GM12872 (cell line): ENCODE data around the gene PSMA3.

Source experiments
- TF ChIP-seq, protein P1 (sequence below): IDR thresholded peaks from 3 replicates; pipeline ENCODE4 v1.5.1; 2011; ENCODE audit warnings: low read depth, mild to moderate bottlenecking, low read length, moderate library complexity; ENCODE audit not compliant: insufficient read depth

Gene PSMA3

DNA sequence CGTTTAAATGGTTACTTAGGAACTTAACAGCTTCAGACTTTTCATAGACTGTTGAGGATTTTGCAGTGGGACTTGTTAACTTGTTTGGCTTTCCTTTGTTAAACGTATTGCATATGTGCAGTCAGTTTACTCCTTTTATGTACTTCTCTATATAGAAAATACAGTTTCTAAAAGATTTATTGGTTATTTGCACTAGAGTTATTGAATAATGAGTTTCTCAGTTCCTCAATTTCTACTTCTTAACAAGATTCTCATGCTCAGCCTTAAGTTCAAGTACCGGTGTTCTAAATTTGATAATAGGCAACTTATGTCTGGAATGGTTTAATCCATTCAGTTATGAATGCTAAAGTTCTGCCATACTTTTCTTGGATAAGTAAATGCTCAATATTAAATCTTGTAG lies 919 bp downstream of the PSMA3 start:
- TF ChIP-seq, protein P1, sequence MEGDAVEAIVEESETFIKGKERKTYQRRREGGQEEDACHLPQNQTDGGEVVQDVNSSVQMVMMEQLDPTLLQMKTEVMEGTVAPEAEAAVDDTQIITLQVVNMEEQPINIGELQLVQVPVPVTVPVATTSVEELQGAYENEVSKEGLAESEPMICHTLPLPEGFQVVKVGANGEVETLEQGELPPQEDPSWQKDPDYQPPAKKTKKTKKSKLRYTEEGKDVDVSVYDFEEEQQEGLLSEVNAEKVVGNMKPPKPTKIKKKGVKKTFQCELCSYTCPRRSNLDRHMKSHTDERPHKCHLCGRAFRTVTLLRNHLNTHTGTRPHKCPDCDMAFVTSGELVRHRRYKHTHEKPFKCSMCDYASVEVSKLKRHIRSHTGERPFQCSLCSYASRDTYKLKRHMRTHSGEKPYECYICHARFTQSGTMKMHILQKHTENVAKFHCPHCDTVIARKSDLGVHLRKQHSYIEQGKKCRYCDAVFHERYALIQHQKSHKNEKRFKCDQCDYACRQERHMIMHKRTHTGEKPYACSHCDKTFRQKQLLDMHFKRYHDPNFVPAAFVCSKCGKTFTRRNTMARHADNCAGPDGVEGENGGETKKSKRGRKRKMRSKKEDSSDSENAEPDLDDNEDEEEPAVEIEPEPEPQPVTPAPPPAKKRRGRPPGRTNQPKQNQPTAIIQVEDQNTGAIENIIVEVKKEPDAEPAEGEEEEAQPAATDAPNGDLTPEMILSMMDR: no peak

- TF ChIP-seq, protein P1: no peak
Measured at GRCh38 chr14:58249611-58250010, 5.0 kb downstream of the PSMA3 start.

GRCh38 chr14:58258156-58258555 lies 13.5 kb downstream of the PSMA3 start:
- TF ChIP-seq, protein P1: no peak

DNA sequence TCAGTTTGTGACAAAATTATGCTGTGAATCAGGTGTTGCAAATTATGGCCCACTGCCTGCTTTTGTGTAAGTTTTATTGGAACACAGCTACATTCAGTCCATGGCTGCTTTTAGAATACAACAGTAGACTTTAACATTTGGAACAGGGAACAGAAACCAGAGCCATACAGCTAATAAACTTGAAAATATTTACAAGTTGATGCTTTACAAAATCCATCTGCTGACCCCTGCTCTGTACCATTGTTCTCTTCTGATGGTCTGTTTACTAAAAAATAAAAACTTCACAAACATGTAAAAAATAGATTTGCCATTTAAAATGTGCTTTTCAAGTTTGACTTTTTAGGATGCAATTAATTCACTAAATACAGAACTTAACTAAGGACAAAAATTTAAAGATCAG lies 20.8 kb downstream of the PSMA3 start:
- TF ChIP-seq, protein P1: no peak

GRCh38 chr14:58270628-58271027 lies 26.0 kb downstream of the PSMA3 start:
- TF ChIP-seq, protein P1: no peak

- TF ChIP-seq, protein P1: peak; percentile 23; the same call in 1 of the 3 replicates
Measured at GRCh38 chr14:58272588-58273372, 28.1 kb downstream of the PSMA3 start.

- TF ChIP-seq, protein P1: no peak
Measured at GRCh38 chr14:58274881-58275280, 30.2 kb downstream of the PSMA3 start.
